ENCODE measurements around the gene HACL1. TPM values are rescaled to one million over a fixed set of nuclear protein-coding genes. Genes with fewer than 3 reads are reported as not detected.
A peak's percentile ranks its signal among the peaks of the same experiment; 100 is the strongest.

Gene HACL1
- total RNA-seq, 1 donor from 2014 or later, result 48.6 TPM

- Histone ChIP-seq H3F3A (ENCODE audit: low read depth) (peaks cover 6% of the 10 kb centered on the region), H3K4me2 (peak overlapping the region; percentile 88), H4K20me1 (ENCODE audit: low read depth) (no peaks in the 10 kb centered on the region), H2AFZ (replicated peaks) (peak overlapping the region; percentile 88), H3K9me3 (ENCODE audit: low read depth) (peaks cover 4% of the 10 kb centered on the region), H3K36me3 (no peaks in the 10 kb centered on the region), H3K4me1 (peaks cover 5% of the 10 kb centered on the region), H3K79me2 (ENCODE audit: low read depth) (peaks cover 37% of the 10 kb centered on the region), H3K27ac (peak overlapping the region; percentile 87), H3K4me3 (peak overlapping the region; percentile 94), H3K9ac (peak overlapping the region; percentile 60), H3K27me3 (no peaks in the 10 kb centered on the region)
- peaks cover 4% of the 10 kb centered on the region for H3K27me3 Mint-ChIP-seq (ENCODE audit: insufficient read depth, low read depth)
- H3K27ac Mint-ChIP-seq, result peak overlapping the region; percentile 93
- H3K4me3 Mint-ChIP-seq, result peak overlapping the region; percentile 100
- H3K4me1 Mint-ChIP-seq, result peaks cover 19% of the 10 kb centered on the region
- peaks cover 14% of the 10 kb centered on the region for H3K36me3 Mint-ChIP-seq
- H3K9me3 Mint-ChIP-seq, result peaks cover 21% of the 10 kb centered on the region
- TF ChIP-seq EZH2phosphoT487 (IDR thresholded peaks at IDR 0.05) (no peak), EZH2 (IDR thresholded peaks at IDR 0.05) (no peak), CTCF (IDR thresholded peaks at IDR 0.05) (no peak)
- no peak for DNase-seq (ENCODE audit: low spot score)
These were observed 772 bp upstream of the HACL1 start for GRCh38 chr3:15602146-15602536.

GRCh38 chr3:15601046-15601398, 347 bp downstream of the HACL1 start:
- H3K27ac Mint-ChIP-seq, result peak overlapping the region; percentile 96
- H3K4me3 ChIP-seq, result peak overlapping the region; percentile 94

DNA sequence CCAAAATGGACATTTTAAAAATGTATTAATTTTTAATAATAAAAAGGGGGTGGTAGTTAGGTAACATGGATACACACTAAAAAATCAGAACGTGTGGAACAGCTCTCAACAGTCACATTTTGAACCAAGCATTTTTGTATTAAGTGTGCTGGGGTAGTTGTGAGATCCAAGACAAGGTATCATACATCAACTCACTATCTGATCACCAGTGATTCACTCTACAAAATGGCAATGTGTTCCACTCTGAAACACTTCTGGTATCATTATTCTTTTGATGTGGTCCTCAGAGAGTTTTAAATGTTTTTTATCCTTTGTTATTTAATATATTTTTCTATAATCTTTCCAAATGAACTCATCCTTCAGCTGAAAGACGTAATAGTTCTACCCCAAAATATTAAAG, 5.4 kb downstream of the HACL1 start:
- peaks cover 23% of the 10 kb centered on the region for H3K79me2 ChIP-seq (ENCODE audit: low read depth)
- no peaks in the 10 kb centered on the region for H3K27me3 ChIP-seq
- no peak for DNase-seq (ENCODE audit: low spot score)
- H3K9me3 Mint-ChIP-seq, result no peaks in the 10 kb centered on the region
- H3K9me3 ChIP-seq (ENCODE audit: low read depth), result no peaks in the 10 kb centered on the region
- H3K36me3 ChIP-seq, result peaks cover 20% of the 10 kb centered on the region
- peaks cover 24% of the 10 kb centered on the region for H3F3A ChIP-seq (ENCODE audit: low read depth)
- peaks cover 5% of the 10 kb centered on the region for H3K4me1 ChIP-seq
- no peak overlapping the region for H3K27ac Mint-ChIP-seq
- no peak overlapping the region for H2AFZ ChIP-seq (replicated peaks)
- H3K27me3 Mint-ChIP-seq (ENCODE audit: insufficient read depth, low read depth), result no peaks in the 10 kb centered on the region
- no peak overlapping the region for H3K27ac ChIP-seq
- H3K4me1 Mint-ChIP-seq, result peaks cover 10% of the 10 kb centered on the region
- no peak overlapping the region for H3K4me3 ChIP-seq
- no peaks in the 10 kb centered on the region for H4K20me1 ChIP-seq (ENCODE audit: low read depth)
- no peak for TF ChIP-seq EZH2phosphoT487 (IDR thresholded peaks at IDR 0.05)
- no peak for TF ChIP-seq EZH2 (IDR thresholded peaks at IDR 0.05)
- TF ChIP-seq CTCF (IDR thresholded peaks at IDR 0.05), result no peak
- no peak overlapping the region for H3K9ac ChIP-seq
- H3K4me3 Mint-ChIP-seq, result no peak overlapping the region
- no peak overlapping the region for H3K4me2 ChIP-seq
- peaks cover 5% of the 10 kb centered on the region for H3K36me3 Mint-ChIP-seq

More at GRCh38 chr3:15601046-15601398, 347 bp downstream of the HACL1 start:
- H3K27me3 Mint-ChIP-seq (ENCODE audit: insufficient read depth, low read depth), result peaks cover 4% of the 10 kb centered on the region
- no peak for DNase-seq (ENCODE audit: low spot score)
- Histone ChIP-seq H3K36me3 (peaks cover 11% of the 10 kb centered on the region), H3K4me2 (peak overlapping the region; percentile 90), H3K9me3 (ENCODE audit: low read depth) (peaks cover 4% of the 10 kb centered on the region), H4K20me1 (ENCODE audit: low read depth) (no peaks in the 10 kb centered on the region), H2AFZ (replicated peaks) (peak overlapping the region; percentile 99), H3K79me2 (ENCODE audit: low read depth) (peaks cover 37% of the 10 kb centered on the region), H3K27me3 (no peaks in the 10 kb centered on the region), H3K4me1 (peaks cover 5% of the 10 kb centered on the region), H3K27ac (no peak overlapping the region), H3K9ac (peak overlapping the region; percentile 90), H3F3A (ENCODE audit: low read depth) (peaks cover 6% of the 10 kb centered on the region)
- TF ChIP-seq EZH2 (IDR thresholded peaks at IDR 0.05) (no peak), CTCF (IDR thresholded peaks at IDR 0.05) (no peak), EZH2phosphoT487 (IDR thresholded peaks at IDR 0.05) (no peak)
- peaks cover 19% of the 10 kb centered on the region for H3K4me1 Mint-ChIP-seq
- H3K9me3 Mint-ChIP-seq, result peaks cover 21% of the 10 kb centered on the region
- peaks cover 14% of the 10 kb centered on the region for H3K36me3 Mint-ChIP-seq
- H3K4me3 Mint-ChIP-seq, result peak overlapping the region; percentile 100
